Astrocyte (in vitro differentiated cells and primary cell): Measurements from ENCODE around the gene CCDC61. TPM values are rescaled to one million over a fixed set of nuclear protein-coding genes. Genes with fewer than 3 reads are reported as not detected.

ENCODE experiments used
- DNase-seq: peaks from one replicate; pipeline ENCODE4 v3.0.0-alpha.2; 2010; ENCODE audit warnings: low read depth
- FAIRE-seq: peaks from 2 replicates; lab custom pipeline; 2011; peaks lifted over from hg19 to GRCh38; lab: Jason Lieb, UNC
- H2AFZ ChIP-seq: 2 replicates; pipeline ENCODE4 v1.6.0; 2012; ENCODE audit warnings: low read depth, low read length, inconsistent platforms
- H3K27ac ChIP-seq: 2 replicates; pipeline ENCODE4 v1.5.1; 2011; ENCODE audit warnings: low read depth, low read length, inconsistent platforms
- H3K27me3 ChIP-seq: 2 replicates; pipeline ENCODE4 v1.6.0; 2011; ENCODE audit warnings: low read length, inconsistent platforms; ENCODE audit not compliant: insufficient read depth
- H3K36me3 ChIP-seq: 2 replicates; pipeline ENCODE4 v1.5.1; 2011; ENCODE audit warnings: low read length, inconsistent platforms; ENCODE audit not compliant: insufficient read depth
- H3K4me1 ChIP-seq: 2 replicates; pipeline ENCODE4 v1.5.1; 2011; ENCODE audit warnings: low read length, inconsistent platforms; ENCODE audit not compliant: insufficient read depth
- H3K4me2 ChIP-seq: 2 replicates; pipeline ENCODE4 v1.6.0; 2012; ENCODE audit warnings: low read length, inconsistent platforms
- H3K4me3 ChIP-seq: 2 replicates; pipeline ENCODE4 v1.5.1; 2011; ENCODE audit warnings: low read depth, mild to moderate bottlenecking, low read length, inconsistent platforms; ENCODE audit not compliant: insufficient read depth
- H3K79me2 ChIP-seq: 2 replicates; pipeline ENCODE4 v1.6.0; 2012; ENCODE audit warnings: mild to moderate bottlenecking, low read length, inconsistent platforms; ENCODE audit not compliant: insufficient read depth
- H3K9ac ChIP-seq: 2 replicates; pipeline ENCODE4 v1.6.0; 2012; ENCODE audit warnings: mild to moderate bottlenecking, low read length, inconsistent platforms
- H3K9me3 ChIP-seq: 2 replicates; pipeline ENCODE4 v1.5.1; 2012; ENCODE audit warnings: low read depth, mild to moderate bottlenecking, low read length, inconsistent platforms; ENCODE audit not compliant: insufficient read depth
- H4K20me1 ChIP-seq: 2 replicates; pipeline ENCODE4 v1.6.0; 2012; ENCODE audit warnings: low read length, inconsistent platforms; ENCODE audit not compliant: insufficient read depth
- H3K27ac Mint-ChIP-seq: one replicate; pipeline ENCODE4 v1.8.0; 2021; ENCODE audit warnings: mild to moderate bottlenecking, mixed read lengths; ENCODE audit not compliant: unreplicated experiment
- H3K27me3 Mint-ChIP-seq: one replicate; pipeline ENCODE4 v1.8.0; 2021; ENCODE audit warnings: low read depth, mixed read lengths; ENCODE audit not compliant: unreplicated experiment
- H3K36me3 Mint-ChIP-seq: one replicate; pipeline ENCODE4 v1.8.0; 2021; ENCODE audit warnings: low read depth, mixed read lengths; ENCODE audit not compliant: unreplicated experiment
- H3K4me1 Mint-ChIP-seq: one replicate; pipeline ENCODE4 v1.8.0; 2021; ENCODE audit warnings: low read depth, mixed read lengths; ENCODE audit not compliant: unreplicated experiment
- H3K4me3 Mint-ChIP-seq: one replicate; pipeline ENCODE4 v1.8.0; 2021; ENCODE audit warnings: mild to moderate bottlenecking, moderate library complexity, mixed read lengths; ENCODE audit not compliant: unreplicated experiment
- H3K9me3 Mint-ChIP-seq: one replicate; pipeline ENCODE4 v1.8.0; 2021; ENCODE audit warnings: mild to moderate bottlenecking, mixed read lengths; ENCODE audit not compliant: unreplicated experiment
- CTCF ChIP-seq: IDR thresholded peaks from 2 replicates; pipeline ENCODE4 v1.5.1; 2011; ENCODE audit warnings: low read depth, mild to moderate bottlenecking, inconsistent platforms, low read length, moderate library complexity; ENCODE audit not compliant: insufficient read depth
- EZH2 ChIP-seq: IDR thresholded peaks from 2 replicates; pipeline ENCODE4 v1.6.1; 2012; ENCODE audit warnings: mild to moderate bottlenecking, low read length, inconsistent platforms; ENCODE audit not compliant: insufficient read depth
- total RNA-seq: library from RNA; stranded (reverse); gene quantifications from 2 replicates; pipeline ENCODE4 v1.2.1, GENCODE V29; 2021

CCDC61 gene
- total RNA-seq, 1 donor from 2014 or later = 6.6 TPM

GRCh38 chr19:46020819-46021125 is 25.5 kb downstream of the CCDC61 start:
- Mint-ChIP-seq H3K27ac (no peak overlapping the region), H3K9me3 (no peaks in the 10 kb centered on the region), H3K36me3 (peaks cover 9% of the 10 kb centered on the region), H3K27me3 (peaks cover 15% of the 10 kb centered on the region), H3K4me3 (no peak overlapping the region), H3K4me1 (no peaks in the 10 kb centered on the region)
- Histone ChIP-seq H3K9me3 (no peaks in the 10 kb centered on the region), H3K4me2 (no peak overlapping the region), H3K36me3 (no peaks in the 10 kb centered on the region), H3K27me3 (peaks cover 18% of the 10 kb centered on the region), H3K4me3 (no peak overlapping the region), H3K79me2 (no peaks in the 10 kb centered on the region), H3K9ac (no peak overlapping the region), H3K27ac (no peak overlapping the region), H4K20me1 (peaks cover 38% of the 10 kb centered on the region), H3K4me1 (peaks cover 10% of the 10 kb centered on the region), H2AFZ (no peak overlapping the region)
- TF ChIP-seq CTCF = no peak
- TF ChIP-seq EZH2 = no peak
- no peak for FAIRE-seq
- no peak for DNase-seq

- DNase-seq = no peak
- H3K9me3 ChIP-seq = no peaks in the 10 kb centered on the region
- H2AFZ ChIP-seq = no peak overlapping the region
- peaks cover 31% of the 10 kb centered on the region for H4K20me1 ChIP-seq
- no peak overlapping the region for H3K27ac ChIP-seq
- no peaks in the 10 kb centered on the region for H3K79me2 ChIP-seq
- TF ChIP-seq CTCF = no peak
- no peak for TF ChIP-seq EZH2
- peaks cover 11% of the 10 kb centered on the region for H3K27me3 ChIP-seq
- H3K4me3 ChIP-seq = no peak overlapping the region
- Mint-ChIP-seq H3K36me3 (peaks cover 17% of the 10 kb centered on the region), H3K27me3 (peaks cover 12% of the 10 kb centered on the region), H3K9me3 (peaks cover 5% of the 10 kb centered on the region), H3K27ac (no peak overlapping the region), H3K4me1 (no peaks in the 10 kb centered on the region), H3K4me3 (no peak overlapping the region)
- peaks cover 2% of the 10 kb centered on the region for H3K4me1 ChIP-seq
- no peak for FAIRE-seq
- no peak overlapping the region for H3K9ac ChIP-seq
- no peaks in the 10 kb centered on the region for H3K36me3 ChIP-seq
- no peak overlapping the region for H3K4me2 ChIP-seq
Observed at GRCh38 chr19:46021531-46022041, 26.3 kb downstream of the CCDC61 start.

- no peak overlapping the region for H3K4me3 Mint-ChIP-seq
- peaks cover 17% of the 10 kb centered on the region for H3K36me3 Mint-ChIP-seq
- DNase-seq (no peak), FAIRE-seq (no peak)
- Histone ChIP-seq H3K4me3 (no peak overlapping the region), H3K9me3 (no peaks in the 10 kb centered on the region), H2AFZ (no peak overlapping the region), H3K79me2 (no peaks in the 10 kb centered on the region), H4K20me1 (peaks cover 29% of the 10 kb centered on the region), H3K4me2 (no peak overlapping the region), H3K9ac (no peak overlapping the region), H3K27ac (no peak overlapping the region), H3K27me3 (peaks cover 11% of the 10 kb centered on the region), H3K4me1 (peaks cover under 1% of the 10 kb centered on the region), H3K36me3 (no peaks in the 10 kb centered on the region)
- TF ChIP-seq CTCF (no peak), EZH2 (no peak)
- peaks cover 10% of the 10 kb centered on the region for H3K27me3 Mint-ChIP-seq
- no peak overlapping the region for H3K27ac Mint-ChIP-seq
- H3K9me3 Mint-ChIP-seq = peaks cover 5% of the 10 kb centered on the region
- no peaks in the 10 kb centered on the region for H3K4me1 Mint-ChIP-seq
Observed at GRCh38 chr19:46022061-46022430, 26.8 kb downstream of the CCDC61 start.
